ENCODE measurements around the gene SCMH1. TPM values are rescaled to one million over a fixed set of nuclear protein-coding genes. Genes with fewer than 3 reads are reported as not detected.

The SCMH1 gene
- total and polyA plus RNA-seq, 2 experiments from 2014 or later, result 15.0 to 19.4 TPM

GRCh38 chr1:41009466-41009865, 232.6 kb downstream of the SCMH1 start (continued):
- no peak for TF ChIP-seq REST (IDR thresholded peaks at IDR 0.05; ENCODE audit: unreplicated experiment)

GRCh38 chr1:41006942-41007865, 234.9 kb downstream of the SCMH1 start:
- H3K36me3 ChIP-seq (ENCODE audit: insufficient read depth), result peaks cover 64% of the 10 kb centered on the region
- TF ChIP-seq REST (IDR thresholded peaks at IDR 0.05; ENCODE audit: unreplicated experiment) (no peak), JUNB (IDR thresholded peaks at IDR 0.05; ENCODE audit: unreplicated experiment) (no peak), CREB1 (CRISPR knock-in tag; IDR thresholded peaks at IDR 0.05; ENCODE audit: low read depth) (no peak), EZH2 (IDR thresholded peaks at IDR 0.05; ENCODE audit: low read depth, unreplicated experiment) (no peak), NANOG (IDR thresholded peaks at IDR 0.05; ENCODE audit: borderline replicate concordance) (no peak), STAT1 (IDR thresholded peaks at IDR 0.05; ENCODE audit: unreplicated experiment) (no peak), ZNF114 (CRISPR knock-in tag; IDR thresholded peaks at IDR 0.05) (no peak), ETS1 (IDR thresholded peaks at IDR 0.05) (no peak), EZH2phosphoT487 (IDR thresholded peaks at IDR 0.05; ENCODE audit: unreplicated experiment) (no peak)

More at GRCh38 chr1:41006942-41007865, 234.9 kb downstream of the SCMH1 start:
- Histone ChIP-seq H3K4me2 (no peak overlapping the region), H3K4me3 (no peak overlapping the region), H3K4me1 (ENCODE audit: insufficient read depth) (no peaks in the 10 kb centered on the region), H3K27ac (ENCODE audit: low read depth) (no peak overlapping the region), H2AFZ (no peak overlapping the region), H3K27me3 (ENCODE audit: insufficient read depth) (no peaks in the 10 kb centered on the region), H3K79me2 (replicated peaks; ENCODE audit: insufficient read depth) (no peaks in the 10 kb centered on the region; the same call in 1 of the 2 replicates), H4K20me1 (replicated peaks; ENCODE audit: insufficient read depth) (peaks cover 24% of the 10 kb centered on the region), H3F3A (replicated peaks; ENCODE audit: low read depth) (no peaks in the 10 kb centered on the region), H3K9me2 (ENCODE audit: insufficient read depth) (no peaks in the 10 kb centered on the region)
- Mint-ChIP-seq H3K9me3 (no peaks in the 10 kb centered on the region; the same call in 2 of the 3 replicates), H3K4me1 (no peaks in the 10 kb centered on the region), H3K4me3 (no peak overlapping the region), H3K27ac (no peak overlapping the region; the same call in 1 of the 2 replicates), H3K27me3 (ENCODE audit: insufficient read depth, low read depth, poor library complexity) (no peaks in the 10 kb centered on the region), H3K36me3 (ENCODE audit: low read depth) (peaks cover 100% of the 10 kb centered on the region)
- no peak for ATAC-seq
- no peak for DNase-seq (ENCODE audit: low spot score)
